IPS-15b (cell line): ENCODE data around the gene SYTL1.

Source experiments
- H3K27me3 ChIP-seq: one replicate; pipeline ENCODE4 v1.6.1; 2013; ENCODE audit warnings: low read length; ENCODE audit not compliant: control insufficient read depth, insufficient read depth
- H3K36me3 ChIP-seq: one replicate; pipeline ENCODE4 v1.6.1; 2013; ENCODE audit warnings: low read length; ENCODE audit not compliant: control insufficient read depth, insufficient read depth
- H3K4me1 ChIP-seq: one replicate; pipeline ENCODE4 v1.6.1; 2013; ENCODE audit warnings: mild to moderate bottlenecking, low read length; ENCODE audit not compliant: control insufficient read depth, insufficient read depth
- H3K4me3 ChIP-seq: one replicate; pipeline ENCODE4 v1.5.1; 2013; ENCODE audit warnings: low read depth, low read length
- H3K9ac ChIP-seq: one replicate; pipeline ENCODE4 v1.6.1; 2013; ENCODE audit warnings: low read depth, mild to moderate bottlenecking, low read length
- H3K9me3 ChIP-seq: one replicate; pipeline ENCODE4 v1.6.1; 2013; ENCODE audit warnings: mild to moderate bottlenecking, low read length; ENCODE audit not compliant: control insufficient read depth, insufficient read depth

The SYTL1 gene

DNA sequence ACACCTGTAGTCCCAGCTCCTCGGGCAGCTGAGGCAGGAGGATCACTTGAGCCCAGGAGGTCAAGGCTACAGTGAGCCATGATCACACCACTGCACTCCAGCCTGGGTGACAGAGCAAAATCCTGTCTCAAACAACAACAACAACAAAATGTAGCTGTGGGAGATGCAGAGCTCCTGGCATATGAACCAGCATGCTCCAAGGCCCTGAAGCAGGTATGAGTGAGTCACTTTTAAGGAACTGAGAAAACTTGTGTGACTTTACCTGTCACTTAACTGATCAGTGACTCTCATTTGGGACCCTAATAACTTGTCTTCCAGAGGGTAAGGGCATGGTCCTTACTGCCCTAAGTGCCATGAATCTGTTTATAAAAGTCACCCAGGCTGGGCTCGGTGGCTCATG is 39.2 kb upstream of the SYTL1 start:
- H3K36me3 ChIP-seq: peaks cover 5% of the 10 kb centered on the region
- H3K9me3 ChIP-seq: no peaks in the 10 kb centered on the region
- H3K9ac ChIP-seq: no peak overlapping the region
- no peaks in the 10 kb centered on the region for H3K27me3 ChIP-seq
- no peak overlapping the region for H3K4me3 ChIP-seq
- peaks cover 16% of the 10 kb centered on the region for H3K4me1 ChIP-seq

DNA sequence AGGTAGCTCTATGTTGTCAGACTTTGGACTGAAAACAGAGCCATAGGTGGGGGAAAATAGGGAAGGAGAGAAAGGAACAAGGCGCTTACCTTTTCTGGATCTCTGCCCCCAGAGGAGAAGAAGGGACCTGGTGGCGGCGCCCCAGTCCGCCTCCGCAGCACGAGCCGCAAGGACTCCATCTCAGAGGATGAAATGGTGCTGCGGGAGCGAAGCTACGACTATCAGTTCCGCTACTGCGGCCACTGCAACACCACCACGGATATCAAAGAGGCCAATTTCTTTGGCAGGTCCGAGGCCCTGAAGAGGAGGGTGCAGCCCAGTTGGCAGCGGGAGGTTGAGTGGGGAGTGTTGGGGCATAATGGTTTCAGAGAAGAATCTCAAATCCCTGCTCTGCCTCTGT is 38.3 kb upstream of the SYTL1 start:
- Histone ChIP-seq H3K36me3 (no peaks in the 10 kb centered on the region), H3K9me3 (no peaks in the 10 kb centered on the region), H3K4me3 (no peak overlapping the region), H3K9ac (no peak overlapping the region), H3K4me1 (peaks cover 20% of the 10 kb centered on the region), H3K27me3 (no peaks in the 10 kb centered on the region)

DNA sequence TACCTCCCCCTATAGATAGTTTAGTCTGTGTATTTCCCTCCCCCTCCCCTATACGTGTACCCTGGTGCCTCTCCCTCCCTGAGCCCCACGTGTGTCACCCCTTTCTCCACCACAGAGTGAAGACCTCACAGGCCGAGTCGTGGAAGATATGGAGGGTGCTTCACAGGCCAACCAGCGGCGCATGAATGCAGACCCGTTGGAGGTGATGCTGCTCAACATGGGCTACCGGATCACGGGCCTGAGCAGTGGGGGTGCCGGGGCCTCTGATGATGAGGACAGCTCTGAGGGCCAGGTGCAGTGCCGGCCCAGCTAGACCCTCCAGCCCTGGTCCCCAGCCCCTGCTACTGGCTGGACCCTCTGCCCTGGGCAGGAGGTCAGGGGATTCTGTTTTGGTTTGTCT is 35.8 kb upstream of the SYTL1 start:
- Histone ChIP-seq H3K4me3 (no peak overlapping the region), H3K36me3 (no peaks in the 10 kb centered on the region), H3K9me3 (no peaks in the 10 kb centered on the region), H3K4me1 (peaks cover 13% of the 10 kb centered on the region), H3K27me3 (no peaks in the 10 kb centered on the region), H3K9ac (no peak overlapping the region)

DNA sequence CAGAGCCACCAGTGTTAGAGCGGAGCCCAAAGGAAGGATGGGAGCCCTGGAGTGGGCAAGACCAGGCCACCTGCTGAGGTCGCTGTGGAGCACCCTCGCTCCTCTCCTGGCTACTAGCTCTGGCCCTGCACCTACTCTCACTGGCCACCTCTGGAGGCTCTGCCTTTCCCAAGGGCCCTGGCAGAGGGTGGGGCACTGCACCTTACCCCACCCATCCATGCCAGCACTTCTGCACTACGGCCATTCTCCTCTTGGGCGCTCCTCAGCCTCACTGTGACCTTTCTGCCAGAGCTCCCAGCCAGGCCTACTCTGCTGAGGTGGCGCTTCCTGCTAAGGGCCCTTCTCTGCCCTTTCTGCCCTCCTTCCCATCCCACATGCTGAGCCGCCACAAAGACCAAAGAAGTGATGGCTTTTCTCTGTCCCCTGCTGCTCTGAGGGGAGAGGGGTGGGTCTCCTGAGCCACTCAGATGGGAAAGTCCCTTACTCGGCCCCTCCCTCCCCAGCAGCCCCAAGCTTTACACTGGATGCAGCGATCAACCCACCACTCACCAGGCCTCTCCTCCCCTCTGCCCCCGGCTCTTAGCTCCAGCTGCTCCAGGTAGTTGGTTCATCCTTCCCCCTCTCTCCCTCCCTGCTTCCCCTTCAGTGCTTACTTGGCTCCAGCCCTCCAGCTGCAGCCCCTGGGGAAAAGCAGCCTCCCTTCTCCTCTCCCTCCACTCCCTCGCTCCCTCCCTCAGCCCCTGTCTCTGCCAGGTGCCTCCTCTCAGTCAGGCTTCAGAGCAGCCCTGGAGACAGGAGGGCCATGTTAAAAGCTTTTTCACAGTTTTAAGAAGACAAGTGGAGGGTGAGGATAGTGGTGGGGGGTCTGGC is 34.7 kb upstream of the SYTL1 start:
- H3K4me1 ChIP-seq: peaks cover 8% of the 10 kb centered on the region
- H3K36me3 ChIP-seq: no peaks in the 10 kb centered on the region
- H3K9me3 ChIP-seq: no peaks in the 10 kb centered on the region
- H3K9ac ChIP-seq: peak overlapping the region; percentile 70
- peak overlapping the region; percentile 40 for H3K4me3 ChIP-seq
- no peaks in the 10 kb centered on the region for H3K27me3 ChIP-seq

DNA sequence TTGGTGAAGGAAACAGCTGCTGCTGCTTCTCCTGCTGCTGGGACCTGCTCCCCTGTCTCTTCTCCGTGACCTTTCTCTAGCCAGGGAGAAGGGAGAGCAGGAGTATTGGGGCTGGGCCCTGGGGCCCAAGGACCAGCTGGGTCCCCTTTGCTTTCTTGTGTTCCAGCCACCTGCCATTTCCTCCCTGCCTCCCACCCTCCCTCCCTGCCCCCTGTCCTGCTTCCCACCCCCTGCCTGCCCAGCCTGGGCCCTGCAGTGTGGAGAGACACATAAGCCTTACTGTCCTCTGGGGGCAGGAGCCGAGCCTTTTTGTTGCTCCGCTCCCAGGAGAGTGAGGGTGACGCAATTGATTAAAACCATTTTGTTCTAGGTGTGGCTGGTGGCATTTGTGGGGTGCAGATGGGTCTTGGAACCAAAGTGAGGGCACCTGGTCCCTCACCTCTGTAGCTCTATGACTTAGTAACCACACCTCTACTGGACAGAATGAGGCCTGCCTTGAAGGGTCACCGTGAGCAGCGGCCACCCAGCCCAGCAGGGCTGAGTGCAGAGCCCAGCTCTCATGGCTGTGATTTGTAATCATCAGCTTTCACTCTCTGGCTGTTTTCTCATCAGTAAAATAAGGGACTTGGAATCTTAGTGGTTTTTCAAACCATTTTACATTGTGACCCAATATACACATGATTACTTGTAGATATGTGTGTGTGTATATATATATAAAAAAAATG is 33.8 kb upstream of the SYTL1 start:
- Histone ChIP-seq H3K27me3 (no peaks in the 10 kb centered on the region), H3K4me3 (peak overlapping the region; percentile 40), H3K4me1 (peaks cover 8% of the 10 kb centered on the region), H3K9me3 (no peaks in the 10 kb centered on the region), H3K9ac (no peak overlapping the region), H3K36me3 (no peaks in the 10 kb centered on the region)

DNA sequence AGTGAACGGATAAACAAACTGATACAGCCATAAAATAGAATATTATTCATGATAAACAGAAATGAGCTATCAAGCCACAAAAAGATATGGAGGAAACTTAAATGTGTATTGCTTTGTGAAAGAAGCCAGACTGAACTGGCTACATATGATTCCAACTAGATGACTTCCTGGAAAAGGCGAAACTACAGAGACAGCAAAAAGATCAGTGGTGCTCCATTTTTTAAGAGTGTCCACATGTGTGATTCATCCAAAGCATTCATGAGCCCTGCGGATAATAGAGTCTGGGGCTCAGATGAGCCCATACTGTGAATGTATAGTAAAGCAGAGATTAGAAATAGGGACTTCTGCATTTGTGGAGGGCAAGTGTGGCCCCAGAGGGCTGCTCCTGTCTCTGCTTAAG is 27.7 kb upstream of the SYTL1 start:
- H3K4me3 ChIP-seq: no peak overlapping the region

DNA sequence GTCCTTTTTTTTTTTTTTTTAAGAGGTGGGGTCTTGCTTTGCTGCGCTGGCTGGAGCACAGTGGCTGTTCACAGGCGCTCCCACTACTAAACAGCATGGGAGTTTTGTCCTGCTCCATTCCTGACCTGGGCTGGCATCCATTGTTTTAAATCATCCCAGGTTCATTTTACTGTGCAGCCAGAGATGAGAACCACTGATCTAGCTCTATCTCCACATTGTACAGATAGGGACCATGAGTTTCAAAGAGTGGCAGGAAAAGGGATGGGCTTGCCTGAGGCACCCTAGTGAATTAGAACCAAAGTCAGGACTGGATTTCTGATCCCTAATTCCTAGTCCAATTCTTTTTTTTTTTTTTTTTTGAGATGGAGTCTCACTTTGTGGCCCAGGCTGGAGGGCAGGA is 27.1 kb upstream of the SYTL1 start:
- Histone ChIP-seq H3K4me3 (no peak overlapping the region), H3K36me3 (no peaks in the 10 kb centered on the region), H3K9ac (no peak overlapping the region), H3K4me1 (no peaks in the 10 kb centered on the region), H3K27me3 (no peaks in the 10 kb centered on the region), H3K9me3 (no peaks in the 10 kb centered on the region)

More for the DNA sequence above, 27.7 kb upstream of the SYTL1 start:
- H3K9ac ChIP-seq: no peak overlapping the region
- no peaks in the 10 kb centered on the region for H3K36me3 ChIP-seq
- no peaks in the 10 kb centered on the region for H3K27me3 ChIP-seq
- H3K4me1 ChIP-seq: no peaks in the 10 kb centered on the region
- no peaks in the 10 kb centered on the region for H3K9me3 ChIP-seq

DNA sequence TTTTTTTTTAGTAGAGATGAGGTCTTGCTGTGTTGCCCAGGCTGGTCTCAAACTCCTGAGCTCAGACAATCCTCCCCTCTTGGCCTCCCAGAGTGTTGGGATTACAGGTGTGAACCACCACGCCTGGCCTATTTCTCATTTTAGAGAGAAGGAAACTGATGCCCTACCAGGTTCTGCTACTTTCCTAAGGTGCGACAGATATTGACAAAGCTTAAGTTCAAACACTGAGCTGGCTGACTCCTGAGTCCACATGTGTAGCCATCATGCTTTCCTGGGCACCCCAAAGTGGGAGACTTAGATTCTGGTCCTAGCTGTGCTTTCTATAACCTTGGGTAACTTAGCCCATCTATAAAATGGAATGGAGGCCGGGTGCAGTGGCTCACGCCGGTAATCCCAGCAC is 25.0 kb upstream of the SYTL1 start:
- Histone ChIP-seq H3K4me1 (no peaks in the 10 kb centered on the region), H3K27me3 (no peaks in the 10 kb centered on the region), H3K36me3 (no peaks in the 10 kb centered on the region), H3K9ac (no peak overlapping the region), H3K9me3 (no peaks in the 10 kb centered on the region), H3K4me3 (no peak overlapping the region)

DNA sequence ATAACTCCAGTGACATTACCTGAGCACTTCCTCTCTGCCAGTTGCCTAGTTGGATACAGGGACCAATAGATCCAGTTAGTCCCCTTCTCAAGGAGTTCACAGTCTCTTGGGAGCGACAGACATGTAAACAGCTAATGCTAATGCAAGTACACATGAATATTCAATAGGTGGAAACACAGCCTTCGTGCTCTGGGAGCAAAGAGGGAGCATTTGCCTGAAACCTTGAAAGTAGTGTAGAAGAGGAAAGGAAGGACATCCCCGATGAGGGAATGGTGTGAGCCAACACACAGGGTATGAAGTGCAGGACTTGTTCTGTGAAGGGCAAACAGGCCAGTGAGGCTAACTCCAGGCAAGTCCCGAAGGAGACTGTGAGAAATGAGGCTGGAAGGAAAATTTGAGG is 23.7 kb upstream of the SYTL1 start:
- Histone ChIP-seq H3K4me3 (no peak overlapping the region), H3K27me3 (no peaks in the 10 kb centered on the region), H3K9me3 (no peaks in the 10 kb centered on the region), H3K4me1 (no peaks in the 10 kb centered on the region), H3K9ac (peak overlapping the region; percentile 1), H3K36me3 (no peaks in the 10 kb centered on the region)

DNA sequence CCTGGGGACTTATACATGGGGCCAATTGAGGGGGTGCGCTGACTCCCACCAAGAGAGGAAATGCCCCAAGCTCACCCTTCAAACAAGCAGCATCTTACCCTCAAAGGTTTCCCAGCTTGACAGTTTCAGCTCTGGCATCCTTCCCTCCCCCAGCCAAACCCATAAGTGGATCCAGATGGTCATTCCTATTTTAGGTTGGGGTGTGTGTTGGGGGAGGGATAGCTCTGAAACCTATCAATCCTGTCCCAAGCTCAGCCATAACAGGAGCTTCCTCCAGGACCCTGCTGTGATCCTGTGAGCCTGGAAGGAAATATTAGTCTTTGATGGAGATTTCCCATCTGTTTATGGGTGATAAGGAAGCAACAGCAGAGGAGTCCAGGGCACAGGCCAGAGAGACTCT is 23.2 kb upstream of the SYTL1 start:
- no peaks in the 10 kb centered on the region for H3K9me3 ChIP-seq
- H3K27me3 ChIP-seq: no peaks in the 10 kb centered on the region
- no peaks in the 10 kb centered on the region for H3K4me1 ChIP-seq
- peak overlapping the region; percentile 1 for H3K9ac ChIP-seq
- H3K4me3 ChIP-seq: no peak overlapping the region
- no peaks in the 10 kb centered on the region for H3K36me3 ChIP-seq

DNA sequence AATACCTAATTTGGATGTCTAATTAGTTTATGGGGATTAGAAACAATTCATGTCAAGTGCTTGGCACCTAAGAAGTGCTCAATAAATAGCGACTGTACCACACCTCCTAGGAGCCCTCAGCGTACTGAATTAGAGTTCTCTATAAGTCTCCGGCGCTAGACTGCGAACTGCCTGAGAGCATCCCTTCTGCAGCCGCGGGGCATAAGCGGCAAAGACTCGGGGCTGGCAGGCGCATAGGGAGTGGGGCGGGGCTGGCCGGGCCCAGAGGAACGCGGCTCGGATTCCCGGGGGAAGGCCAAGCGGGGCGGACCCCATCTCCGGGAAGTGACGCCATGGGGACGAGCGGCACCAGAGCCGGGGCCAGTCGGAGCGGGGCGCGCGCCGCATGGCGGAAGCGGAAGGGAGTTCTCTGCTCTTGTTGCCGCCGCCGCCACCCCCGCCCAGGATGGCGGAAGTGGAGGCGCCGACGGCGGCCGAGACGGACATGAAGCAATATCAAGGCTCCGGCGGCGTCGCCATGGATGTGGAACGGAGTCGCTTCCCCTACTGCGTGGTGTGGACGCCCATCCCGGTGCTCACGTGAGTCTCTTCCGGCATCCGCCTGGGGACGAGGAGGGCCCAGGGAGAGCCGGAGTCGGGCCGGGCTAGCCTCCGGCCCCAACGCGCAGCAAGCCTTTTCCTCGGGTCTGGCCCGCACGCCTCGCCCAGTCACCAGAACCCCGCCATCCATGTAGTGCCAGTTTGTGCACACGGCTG is 19.8 kb upstream of the SYTL1 start, which contains the start of gene TMEM222:
Gene TMEM222, plus strand, starts transcription at position 351 of the 756 bp plus-strand sequence. Its CDS starts 35 bp downstream, at position 386.
- Histone ChIP-seq H3K9ac (peak within 1 kb of the TSS; percentile 94), H3K4me1 (no peaks in the 10 kb centered on the region), H3K27me3 (no peaks in the 10 kb centered on the region), H3K36me3 (peaks cover 11% of the 10 kb centered on the region), H3K4me3 (peak within 1 kb of the TSS; percentile 98), H3K9me3 (no peaks in the 10 kb centered on the region)
